Activated B cell treated with CpG ODN at 0.5 μM for 24 hours (primary cell): ENCODE measurements around the gene TIAM2. TPM values are rescaled to one million over a fixed set of nuclear protein-coding genes. Genes with fewer than 3 reads are reported as not detected.

Experiments used
- ATAC-seq: fragments of 200-7000 bp; cut with Tn5 transposase; one replicate; pipeline ENCODE4 v1.10.0; 2021; ENCODE audit warnings: low read depth, mild to moderate bottlenecking, moderate library complexity
- CTCF ChIA-PET: fragments of 350-600 bp; sonication (Branson Sonifier 250); formaldehyde crosslinking; loops from one replicate; lab custom pipeline; 2021; ENCODE audit warnings: antibody characterized with exemption; lab: Charles Lee
- POLR2A ChIA-PET: fragments of 350-600 bp; sonication (Branson Sonifier 250); formaldehyde crosslinking; loops from one replicate; lab custom pipeline; 2021; ENCODE audit warnings: antibody characterized with exemption; lab: Charles Lee
- DNase-seq: peaks from one replicate; pipeline ENCODE4 v3.0.0; 2022
- H3K27ac Mint-ChIP-seq: one replicate; pipeline ENCODE4 v1.8.0; 2020; ENCODE audit warnings: mixed read lengths
- H3K27me3 Mint-ChIP-seq: one replicate; pipeline ENCODE4 v1.8.0; 2021; ENCODE audit warnings: mixed read lengths
- H3K36me3 Mint-ChIP-seq: one replicate; pipeline ENCODE4 v1.8.0; 2021; ENCODE audit warnings: low read depth, mixed read lengths
- H3K4me1 Mint-ChIP-seq: one replicate; pipeline ENCODE4 v1.8.0; 2021; ENCODE audit warnings: mixed read lengths
- H3K4me3 Mint-ChIP-seq: one replicate; pipeline ENCODE4 v1.8.0; 2020; ENCODE audit warnings: mild to moderate bottlenecking, mixed read lengths
- H3K9me3 Mint-ChIP-seq: one replicate; pipeline ENCODE4 v1.8.0; 2020; ENCODE audit warnings: mixed read lengths
- CTCF ChIP-seq: fragments of 200-600 bp; IDR thresholded peaks from one replicate; pipeline ENCODE4 v1.8.0; 2022; ENCODE audit warnings: antibody characterized with exemption, mild to moderate bottlenecking
- intact Hi-C: fragments of 100-400 bp; cut with micrococcal nuclease; formaldehyde crosslinking; loops from one replicate; pipeline ENCODE4 v1.15.1; 2024
- total RNA-seq: library from RNA; stranded (reverse); gene quantifications from 2 replicates; pipeline ENCODE4 v1.2.3, GENCODE V29; 2022

TIAM2 gene
- total RNA-seq, 1 donor from 2014 or later, result 13.0 TPM

- H3K4me1 Mint-ChIP-seq, result no peaks in the 10 kb centered on the region
- DNase-seq (no peak), ATAC-seq (no peak)
- CTCF ChIA-PET, result no interaction called here
- H3K4me3 Mint-ChIP-seq, result no peak overlapping the region
- POLR2A ChIA-PET, result no interaction called here
- TF ChIP-seq CTCF, result no peak
- no peaks in the 10 kb centered on the region for H3K36me3 Mint-ChIP-seq
- intact Hi-C loops, result no loop called here
- no peaks in the 10 kb centered on the region for H3K9me3 Mint-ChIP-seq
- no peaks in the 10 kb centered on the region for H3K27me3 Mint-ChIP-seq
- H3K27ac Mint-ChIP-seq, result no peak overlapping the region
These were observed 131.8 kb downstream of the TIAM2 start for GRCh38 chr6:155126727-155127439.

- no peak for DNase-seq
- Mint-ChIP-seq H3K4me1 (no peaks in the 10 kb centered on the region), H3K27ac (no peak overlapping the region), H3K36me3 (no peaks in the 10 kb centered on the region), H3K27me3 (no peaks in the 10 kb centered on the region), H3K9me3 (no peaks in the 10 kb centered on the region), H3K4me3 (no peak overlapping the region)
- TF ChIP-seq CTCF, result no peak
- no peak for ATAC-seq
- intact Hi-C loops, result no loop called here
- ChIA-PET POLR2A (no interaction called here), CTCF (no interaction called here)
These were observed 133.9 kb downstream of the TIAM2 start for GRCh38 chr6:155128977-155129376.

GRCh38 chr6:155129744-155130143, 134.6 kb downstream of the TIAM2 start:
- Mint-ChIP-seq H3K9me3 (no peaks in the 10 kb centered on the region), H3K4me1 (no peaks in the 10 kb centered on the region), H3K36me3 (no peaks in the 10 kb centered on the region), H3K27me3 (no peaks in the 10 kb centered on the region), H3K27ac (no peak overlapping the region), H3K4me3 (no peak overlapping the region)
- POLR2A ChIA-PET, result no interaction called here
- no peak for ATAC-seq
- no peak for DNase-seq
- intact Hi-C loops, result no loop called here
- CTCF ChIA-PET, result no interaction called here
- TF ChIP-seq CTCF, result no peak

GRCh38 chr6:155130161-155130853, 135.2 kb downstream of the TIAM2 start:
- Mint-ChIP-seq H3K27ac (no peak overlapping the region), H3K27me3 (no peaks in the 10 kb centered on the region), H3K9me3 (no peaks in the 10 kb centered on the region), H3K4me1 (no peaks in the 10 kb centered on the region), H3K4me3 (no peak overlapping the region), H3K36me3 (no peaks in the 10 kb centered on the region)
- DNase-seq (no peak), ATAC-seq (no peak)
- ChIA-PET CTCF (no interaction called here), POLR2A (no interaction called here)
- intact Hi-C loops, result no loop called here
- TF ChIP-seq CTCF, result no peak

- intact Hi-C loops, result no loop called here
- DNase-seq, result no peak
- TF ChIP-seq CTCF, result no peak
- H3K27ac Mint-ChIP-seq, result no peak overlapping the region
- H3K27me3 Mint-ChIP-seq, result no peaks in the 10 kb centered on the region
- no peaks in the 10 kb centered on the region for H3K4me1 Mint-ChIP-seq
- ChIA-PET POLR2A (no interaction called here), CTCF (no interaction called here)
- no peaks in the 10 kb centered on the region for H3K9me3 Mint-ChIP-seq
- ATAC-seq, result no peak
- no peaks in the 10 kb centered on the region for H3K36me3 Mint-ChIP-seq
- H3K4me3 Mint-ChIP-seq, result no peak overlapping the region
These were observed 137.5 kb downstream of the TIAM2 start for GRCh38 chr6:155132617-155133016.
